ENCODE results near the gene CARS2.

GRCh38 chr13:110676595-110677587 lies 29.0 kb downstream of the CARS2 start:
- TF ChIP-seq CTCF (IDR thresholded peaks at IDR 0.05) (no peak), REST (IDR thresholded peaks at IDR 0.05; ENCODE audit: insufficient read depth in 1 of 2, low read depth in 2 of 2, low read length in 1 of 2) (no peak), POLR2AphosphoS5 (IDR thresholded peaks at IDR 0.05; ENCODE audit: low read depth, low read length) (no peak), SIN3A (IDR thresholded peaks at IDR 0.05; ENCODE audit: borderline replicate concordance, insufficient read depth, low read depth, low read length) (no peak), TCF7L2 (IDR thresholded peaks at IDR 0.05; ENCODE audit: low read depth, low read length) (no peak)
